Choroid plexus epithelial cell (primary cell): ENCODE data around the gene FYCO1.

Source experiments
- DNase-seq: peaks from one replicate; pipeline ENCODE4 v3.0.0-alpha.2; 2010; ENCODE audit warnings: low read depth
- H3K4me3 ChIP-seq: 2 replicates; pipeline ENCODE4 v1.5.1; 2011; ENCODE audit warnings: low read depth, mild to moderate bottlenecking, control low read depth, low read length, moderate library complexity
- TF ChIP-seq, protein P1 (sequence below): conservative IDR thresholded peaks from 2 replicates; pipeline ENCODE4 v1.5.1; 2011; ENCODE audit warnings: low read depth, mild to moderate bottlenecking, control low read depth, inconsistent platforms, low read length, moderate library complexity

Gene FYCO1

DNA sequence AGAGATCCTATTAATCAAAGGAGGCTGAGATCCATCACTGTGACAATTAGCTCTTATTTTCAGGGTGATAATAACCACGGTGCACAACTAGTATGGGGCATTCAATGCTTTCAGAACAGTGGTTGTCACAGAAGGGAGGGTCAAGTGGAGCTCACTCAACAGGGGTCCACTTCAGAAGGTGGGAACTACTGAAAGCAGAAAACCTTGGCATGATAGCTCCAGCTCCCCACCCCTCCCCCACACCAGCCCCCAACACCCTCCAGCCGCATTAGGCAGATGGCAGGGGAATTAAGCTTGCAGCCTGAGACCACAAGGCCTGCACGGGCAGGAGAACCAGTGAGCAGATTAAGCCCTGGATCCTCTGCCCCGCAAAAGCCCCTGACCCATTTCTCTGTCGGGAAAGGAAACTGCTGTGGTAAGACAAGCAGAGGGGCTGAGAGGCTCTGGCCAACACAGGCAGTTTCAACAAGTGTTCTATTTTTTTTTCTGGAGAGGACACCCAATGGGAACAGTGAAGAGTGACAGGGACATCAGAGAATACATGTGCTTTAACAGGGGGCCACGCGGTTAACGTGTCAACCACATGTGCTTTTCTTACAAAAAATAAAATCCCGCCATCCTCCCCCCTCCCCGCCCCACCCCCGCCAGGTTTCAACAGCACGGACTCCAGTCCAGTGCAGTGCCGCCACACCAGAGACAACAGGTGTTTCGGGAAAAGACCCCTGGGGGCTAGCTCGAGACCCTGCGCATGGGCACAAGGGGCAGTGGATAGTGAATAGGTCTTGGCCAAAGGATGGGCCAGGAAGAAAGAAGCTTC is 997 bp downstream of the FYCO1 start:
- no peak for DNase-seq
- H3K4me3 ChIP-seq = peak overlapping the region; percentile 96
- TF ChIP-seq, protein P1, sequence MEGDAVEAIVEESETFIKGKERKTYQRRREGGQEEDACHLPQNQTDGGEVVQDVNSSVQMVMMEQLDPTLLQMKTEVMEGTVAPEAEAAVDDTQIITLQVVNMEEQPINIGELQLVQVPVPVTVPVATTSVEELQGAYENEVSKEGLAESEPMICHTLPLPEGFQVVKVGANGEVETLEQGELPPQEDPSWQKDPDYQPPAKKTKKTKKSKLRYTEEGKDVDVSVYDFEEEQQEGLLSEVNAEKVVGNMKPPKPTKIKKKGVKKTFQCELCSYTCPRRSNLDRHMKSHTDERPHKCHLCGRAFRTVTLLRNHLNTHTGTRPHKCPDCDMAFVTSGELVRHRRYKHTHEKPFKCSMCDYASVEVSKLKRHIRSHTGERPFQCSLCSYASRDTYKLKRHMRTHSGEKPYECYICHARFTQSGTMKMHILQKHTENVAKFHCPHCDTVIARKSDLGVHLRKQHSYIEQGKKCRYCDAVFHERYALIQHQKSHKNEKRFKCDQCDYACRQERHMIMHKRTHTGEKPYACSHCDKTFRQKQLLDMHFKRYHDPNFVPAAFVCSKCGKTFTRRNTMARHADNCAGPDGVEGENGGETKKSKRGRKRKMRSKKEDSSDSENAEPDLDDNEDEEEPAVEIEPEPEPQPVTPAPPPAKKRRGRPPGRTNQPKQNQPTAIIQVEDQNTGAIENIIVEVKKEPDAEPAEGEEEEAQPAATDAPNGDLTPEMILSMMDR = no peak

DNA sequence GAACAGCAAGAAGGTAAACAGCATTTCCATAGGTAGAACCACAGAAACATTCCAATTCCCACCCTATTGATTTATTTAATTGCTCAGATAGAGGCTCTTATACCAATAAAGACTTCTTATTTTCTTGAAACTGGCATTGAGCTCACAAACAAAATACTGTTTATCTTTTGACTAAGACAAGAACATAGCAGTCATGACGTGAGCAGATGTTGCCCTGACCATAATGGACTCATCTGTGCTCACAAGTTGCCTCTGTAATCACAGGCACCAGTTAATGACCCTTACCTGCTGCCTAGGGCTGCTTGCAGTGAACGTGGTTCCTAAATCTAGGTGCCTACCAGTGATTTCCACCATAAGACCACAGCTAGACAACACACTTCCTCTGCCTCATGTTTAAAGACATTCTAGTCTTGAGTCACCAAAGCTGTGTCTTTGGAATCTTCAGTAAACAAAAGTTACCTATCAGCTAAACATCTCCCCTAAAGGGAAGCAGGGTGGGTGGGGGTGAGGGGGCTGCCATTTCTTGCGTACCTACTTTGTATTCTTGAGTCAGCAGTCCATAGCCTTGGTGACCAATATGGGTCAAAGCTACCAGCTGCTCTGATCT is 2.1 kb downstream of the FYCO1 start:
- H3K4me3 ChIP-seq = no peak overlapping the region
- no peak for DNase-seq
- TF ChIP-seq, protein P1 = no peak

DNA sequence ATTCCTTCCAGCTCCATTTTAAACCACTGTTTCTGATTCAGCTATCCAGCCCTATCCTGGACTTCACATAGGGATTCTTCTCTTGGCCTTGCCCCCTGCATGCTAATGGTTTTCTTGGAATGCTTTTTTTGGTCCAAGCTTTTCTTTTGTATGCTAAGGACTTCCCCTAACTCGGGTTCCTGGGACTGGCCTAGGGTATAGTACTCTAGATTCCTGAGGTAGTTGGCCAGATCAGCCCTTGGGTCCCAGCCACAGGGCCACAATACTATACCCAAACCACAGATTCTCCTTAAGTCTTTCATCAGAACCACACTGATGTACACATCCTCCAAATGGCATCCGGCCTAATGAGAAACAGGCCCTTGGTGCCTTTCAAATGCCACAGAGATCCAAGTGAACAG is 2.8 kb downstream of the FYCO1 start:
- TF ChIP-seq, protein P1 = no peak
- DNase-seq = no peak

DNA sequence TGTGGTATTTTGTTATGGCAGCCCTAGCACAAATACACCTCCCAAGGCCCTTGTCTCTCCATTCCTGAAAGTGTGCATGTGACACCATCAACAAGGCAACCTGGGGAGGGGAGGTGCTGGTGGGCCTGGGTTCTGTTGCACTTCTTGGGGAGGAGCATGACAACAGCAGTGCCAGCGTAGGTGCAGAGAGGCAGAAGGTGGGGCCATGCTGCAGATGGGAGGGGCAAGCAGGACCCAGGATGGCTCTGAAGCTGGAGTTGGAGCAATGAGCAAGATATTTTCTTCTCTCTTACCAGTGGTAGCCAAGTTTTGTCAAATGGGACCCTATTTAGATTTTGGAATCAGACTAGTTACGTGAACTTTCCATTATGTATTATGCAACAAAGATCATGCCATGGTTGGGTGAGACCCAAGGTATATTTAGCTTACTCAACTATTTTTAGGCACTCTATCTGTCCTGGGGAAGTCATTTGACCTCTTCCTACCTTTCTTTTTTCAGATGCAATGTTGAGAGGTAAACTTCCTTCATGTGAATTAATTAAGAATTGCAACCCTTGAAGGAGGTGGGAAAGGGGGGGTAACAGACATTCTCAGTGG is 3.4 kb downstream of the FYCO1 start:
- no peak for DNase-seq
- TF ChIP-seq, protein P1 = no peak
- no peak overlapping the region for H3K4me3 ChIP-seq

More for the DNA sequence above, 2.8 kb downstream of the FYCO1 start:
- H3K4me3 ChIP-seq = no peak overlapping the region

DNA sequence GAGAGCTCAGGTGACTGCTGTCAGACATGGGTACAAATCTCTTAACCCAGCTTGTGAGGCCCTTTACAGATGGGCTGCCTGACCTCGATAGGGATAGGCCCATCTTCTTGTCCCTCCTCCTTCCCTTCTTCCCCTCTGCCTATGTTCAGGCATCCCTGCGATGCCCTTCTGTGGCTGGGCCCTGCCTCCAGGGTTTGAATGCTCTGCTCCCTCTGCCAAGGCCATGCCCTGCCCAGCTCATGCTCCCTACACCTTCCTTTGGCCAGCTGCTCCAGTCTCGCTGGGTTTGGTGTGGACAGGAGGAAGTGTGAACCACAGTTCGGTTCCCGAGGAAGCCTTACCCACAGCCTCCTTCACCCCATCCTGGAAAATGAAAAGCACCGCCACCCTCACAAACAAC is 4.3 kb downstream of the FYCO1 start:
- TF ChIP-seq, protein P1 = no peak
- H3K4me3 ChIP-seq = no peak overlapping the region
- no peak for DNase-seq

DNA sequence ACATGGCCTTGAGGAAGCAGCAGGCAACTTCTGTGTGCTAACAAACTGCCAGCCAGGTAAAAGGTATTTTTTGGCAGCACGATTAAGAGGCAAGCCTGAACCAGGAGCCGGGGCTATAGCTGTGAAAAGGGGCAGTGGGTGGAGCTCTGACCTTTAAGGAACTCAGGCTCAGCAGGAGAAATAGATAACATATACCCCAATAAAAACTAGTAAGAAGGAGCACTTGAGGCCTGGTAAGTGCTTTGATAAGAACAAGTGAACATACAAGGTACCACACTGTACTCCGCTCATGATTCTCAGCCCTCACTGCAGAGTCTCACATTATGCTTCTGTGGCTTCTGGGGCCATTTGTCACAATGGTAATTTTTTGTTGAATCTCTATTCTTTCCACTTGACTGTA is 5.4 kb downstream of the FYCO1 start:
- TF ChIP-seq, protein P1 = no peak
- H3K4me3 ChIP-seq = no peak overlapping the region
- no peak for DNase-seq
